Stimulated activated CD8-positive, alpha-beta memory T cell treated with anti-CD3 and anti-CD28 coated beads, Interleukin-12 subunit alpha, Interleukin-12 subunit beta, amount 100 ng/mL, for 24 hours (primary cell): ENCODE results near the gene CFAP77.

ENCODE experiments used
- DNase-seq: peaks from one replicate; pipeline ENCODE4 v3.0.0-alpha.2; 2020; ENCODE audit errors: extremely low read depth

Gene CFAP77

DNA sequence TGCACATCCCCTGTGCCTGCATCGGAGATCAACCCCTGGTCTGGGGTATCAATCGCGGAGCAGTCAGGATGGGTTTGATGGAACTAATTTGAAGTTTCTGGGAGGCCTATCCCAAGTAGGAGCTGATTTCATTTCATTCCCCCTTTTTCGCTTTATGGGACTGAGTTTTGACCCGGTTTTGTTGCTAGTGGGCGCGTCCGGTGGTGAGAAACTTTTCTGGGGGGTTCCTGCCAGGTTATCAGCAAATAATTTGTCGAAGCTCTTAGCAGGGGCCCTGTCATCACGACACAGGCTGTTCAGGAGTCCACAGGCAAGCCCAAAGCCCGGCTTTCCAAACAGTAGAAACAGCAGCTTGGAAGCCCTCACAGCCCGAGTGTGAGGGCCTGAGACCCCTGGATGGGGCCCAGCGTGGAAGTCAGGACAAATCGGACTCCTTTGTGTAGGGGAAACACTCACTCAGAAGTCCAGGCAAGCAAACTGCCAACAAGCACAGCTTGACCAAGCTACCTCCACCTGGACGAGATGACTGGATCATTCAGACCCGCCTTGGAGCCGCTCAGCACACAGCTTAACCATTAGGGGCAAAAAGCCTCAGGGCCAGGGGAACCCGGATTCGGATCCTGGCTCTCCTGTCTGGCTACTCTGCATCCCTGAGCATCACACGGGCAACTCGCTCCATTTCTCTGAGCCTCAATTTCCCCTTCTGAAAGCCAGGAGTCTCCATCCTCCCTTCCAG is 108.0 kb downstream of the CFAP77 start:
- no peak for DNase-seq

DNA sequence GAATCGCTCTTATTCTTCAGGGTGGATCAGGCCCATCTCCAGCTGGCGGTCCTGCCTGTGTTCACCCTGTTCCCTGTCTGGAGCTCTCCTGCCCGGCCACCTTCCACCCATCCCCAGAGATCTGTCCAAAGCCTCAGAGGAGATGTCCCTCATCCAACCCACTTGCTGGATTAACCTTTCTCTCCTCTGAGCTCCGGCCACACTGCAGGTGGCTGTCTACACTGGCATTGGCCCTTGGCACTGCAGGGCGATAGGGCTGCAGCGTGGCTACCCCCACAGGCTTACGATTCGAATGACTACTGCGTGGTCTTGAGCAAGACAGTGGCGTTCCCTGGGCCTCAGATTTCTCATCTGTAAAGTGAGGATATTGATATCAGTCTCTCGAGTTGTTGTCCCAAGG is 108.6 kb downstream of the CFAP77 start:
- no peak for DNase-seq

DNA sequence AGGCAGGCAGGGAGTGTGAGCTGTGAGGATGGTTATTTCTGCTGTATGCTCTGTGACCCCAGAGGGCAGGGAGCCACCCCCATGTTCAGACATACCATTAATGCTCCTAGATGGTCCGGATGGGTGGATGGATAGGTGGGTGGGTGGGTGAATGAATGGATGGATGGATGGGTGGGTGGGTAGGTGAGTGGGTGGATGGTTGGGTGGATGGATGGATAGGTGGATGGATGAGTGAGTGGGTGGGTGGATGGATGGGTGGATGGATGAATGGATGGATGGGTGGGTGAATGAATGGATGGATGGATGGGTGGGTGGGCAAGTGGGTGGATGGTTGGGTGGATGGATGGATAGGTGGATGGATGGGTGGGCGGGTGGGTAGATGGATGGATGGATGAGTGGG is 109.0 kb downstream of the CFAP77 start:
- no peak for DNase-seq

DNA sequence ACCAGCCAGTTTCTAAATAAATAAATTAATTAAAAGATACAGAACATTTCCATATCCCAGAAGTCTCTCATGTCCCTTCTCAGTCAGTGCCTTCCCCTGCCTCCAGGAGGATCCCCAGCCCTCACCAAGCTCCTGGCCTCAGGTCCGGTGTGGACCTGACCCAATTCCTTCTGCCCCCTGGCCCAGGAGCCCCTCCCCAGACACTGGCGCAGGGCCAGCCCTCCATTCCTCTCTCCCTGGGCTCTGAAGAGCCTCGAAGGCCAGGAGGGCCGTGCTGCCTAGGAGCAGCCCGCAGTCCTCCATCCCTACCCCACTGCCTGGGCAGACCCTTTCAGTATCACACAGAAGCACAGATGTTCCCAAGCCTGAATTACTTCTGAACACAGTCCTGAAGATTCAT is 110.6 kb downstream of the CFAP77 start:
- no peak for DNase-seq

DNA sequence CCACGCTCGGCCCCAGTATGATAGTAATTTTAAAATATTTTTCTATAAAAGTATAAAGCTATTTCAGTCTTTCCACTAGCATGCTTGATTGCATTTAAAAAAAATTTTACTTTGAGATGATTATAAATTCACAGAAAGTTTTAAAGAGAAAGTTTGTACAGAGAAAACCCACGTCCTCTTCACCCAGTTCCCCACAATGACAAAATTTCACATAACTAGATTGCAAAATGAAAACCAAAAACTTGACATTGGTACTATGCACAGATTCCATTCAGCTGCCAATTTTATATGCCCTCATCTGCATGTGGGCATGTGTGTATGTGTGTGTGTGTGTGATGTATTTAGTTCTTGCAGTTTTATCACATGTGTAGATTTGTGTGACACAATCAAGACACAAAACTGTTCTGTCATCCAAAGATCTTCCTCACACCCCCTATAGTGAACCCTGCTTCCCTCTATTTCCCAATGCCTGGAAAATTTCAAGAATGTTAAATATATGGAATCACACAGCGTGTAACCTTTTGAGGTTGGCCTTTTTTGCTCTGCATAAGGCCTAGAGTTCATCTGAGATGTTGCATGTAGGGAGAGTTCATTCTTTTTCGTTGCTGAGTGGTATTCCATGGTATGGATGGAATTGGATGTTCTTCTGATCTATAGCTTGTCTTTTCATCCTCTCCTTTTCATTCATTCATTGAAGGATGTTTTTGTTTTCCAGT is 115.5 kb downstream of the CFAP77 start:
- no peak for DNase-seq

DNA sequence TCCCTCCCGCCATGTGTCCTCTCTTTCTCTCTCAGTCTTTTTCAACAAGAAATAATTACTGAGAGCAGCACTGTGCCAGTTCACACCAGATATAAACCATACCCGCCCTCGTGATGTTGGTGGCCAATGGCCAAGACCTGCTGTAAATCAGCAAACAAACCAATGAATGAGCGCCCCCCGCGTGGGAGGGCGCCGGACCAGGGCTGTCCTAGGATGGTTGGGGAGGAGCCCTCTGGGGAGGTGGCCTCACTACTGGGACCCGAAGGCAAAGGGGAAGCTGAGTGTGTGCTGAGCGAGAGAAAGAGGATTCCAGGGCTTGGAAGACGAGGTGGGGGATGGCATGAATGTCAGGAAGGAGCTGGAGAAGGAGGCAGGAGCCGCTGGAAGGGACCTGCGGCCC is 121.2 kb downstream of the CFAP77 start:
- no peak for DNase-seq

DNA sequence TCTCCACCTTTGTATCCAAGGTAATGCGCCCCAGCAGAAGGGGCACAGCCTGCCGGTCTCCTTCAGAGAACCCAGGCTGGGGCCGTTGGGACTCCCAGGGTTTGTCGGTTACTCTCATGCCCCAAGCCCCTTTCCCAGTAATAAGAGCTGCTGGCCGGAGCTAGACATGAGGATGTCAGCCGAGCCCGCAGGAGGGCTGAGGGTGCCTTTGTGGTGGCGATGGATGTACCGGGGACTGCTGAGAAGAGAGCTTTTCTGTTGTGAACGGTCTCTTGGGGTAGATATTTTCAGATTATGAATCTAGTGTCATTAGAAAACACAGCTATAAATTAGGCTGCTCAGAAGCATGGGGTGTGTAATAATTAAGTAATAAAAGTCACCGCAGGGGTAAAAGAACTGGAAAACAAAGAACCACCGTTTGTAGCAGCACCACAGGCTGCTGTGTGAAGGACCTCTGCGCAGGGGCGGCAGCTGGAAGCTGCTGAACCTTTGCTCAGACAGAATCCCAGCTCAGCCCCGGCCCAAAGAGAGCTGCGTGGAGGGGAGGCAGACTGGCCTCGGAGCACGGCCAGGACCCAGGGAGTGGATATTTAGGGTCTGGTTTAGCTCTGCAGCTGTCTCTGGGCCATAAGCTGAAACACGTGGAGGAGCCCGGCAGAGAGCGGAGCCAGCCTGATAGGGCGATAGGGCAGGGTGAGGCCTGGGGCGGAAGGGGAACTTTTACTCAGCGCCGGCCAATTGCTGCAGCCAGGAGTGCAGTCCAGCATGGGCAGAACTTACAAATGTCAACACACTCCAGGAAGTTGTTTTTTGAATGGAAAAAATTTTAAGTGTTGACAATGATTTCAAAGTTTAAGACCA is 121.9 kb downstream of the CFAP77 start:
- no peak for DNase-seq

DNA sequence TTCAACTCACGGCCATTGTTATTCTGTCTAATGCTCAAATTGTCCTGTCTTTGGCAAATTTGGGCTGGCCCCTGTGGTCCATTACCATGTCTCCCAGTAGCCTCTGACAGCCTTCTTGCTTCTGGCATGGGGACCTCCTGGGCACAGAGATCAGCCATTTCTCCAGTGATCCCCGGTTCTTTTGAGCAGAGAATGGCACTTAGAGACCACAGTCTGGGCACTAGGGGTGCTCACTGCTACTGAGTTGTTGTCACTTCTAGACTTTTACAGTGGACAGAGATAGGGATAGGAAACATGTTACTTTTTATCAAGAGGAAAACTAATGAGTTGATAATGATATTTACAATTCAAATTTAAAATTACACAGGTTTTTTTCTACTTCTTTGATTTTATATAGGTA is 124.8 kb downstream of the CFAP77 start:
- DNase-seq, result no peak

DNA sequence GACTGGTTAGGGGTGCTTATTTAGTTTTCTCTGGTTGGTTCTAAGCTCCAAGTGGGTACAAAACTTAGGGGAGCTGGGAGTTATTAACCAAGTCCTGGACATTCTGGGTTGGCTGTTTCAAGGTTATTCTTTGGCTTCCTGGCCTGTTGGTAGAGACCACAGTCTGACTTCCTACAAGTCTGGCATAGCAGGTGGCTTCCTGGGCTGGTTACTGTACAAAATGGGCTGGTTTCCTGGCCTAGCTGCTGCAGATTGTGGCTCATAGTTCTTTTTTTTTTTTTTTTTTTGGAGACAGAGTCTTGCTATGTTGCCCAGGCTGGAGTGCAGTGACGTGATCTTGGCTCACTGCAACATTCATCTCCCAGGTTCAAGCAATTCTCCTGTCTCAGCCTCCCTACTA is 126.1 kb downstream of the CFAP77 start:
- DNase-seq, result no peak

DNA sequence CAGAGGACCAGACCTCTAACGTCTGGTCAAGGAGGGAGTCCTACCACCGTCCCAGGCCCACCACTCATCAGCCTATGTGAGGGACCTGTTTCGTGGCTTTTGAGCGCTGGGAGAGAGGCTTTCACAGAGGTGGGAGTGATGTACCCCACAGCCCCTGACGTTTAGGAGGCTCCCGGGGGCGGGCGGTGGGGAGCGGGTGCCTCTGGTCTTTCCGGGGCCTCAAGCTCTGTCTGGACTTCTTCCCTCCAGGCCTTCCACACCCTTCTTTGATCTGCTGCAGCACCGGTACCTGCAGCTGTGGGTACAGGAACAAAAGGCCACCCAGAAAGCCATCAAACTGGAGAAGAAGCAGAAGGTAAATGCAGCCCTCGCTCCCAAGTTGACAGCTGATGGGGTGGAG is 127.3 kb downstream of the CFAP77 start:
- DNase-seq, result no peak

DNA sequence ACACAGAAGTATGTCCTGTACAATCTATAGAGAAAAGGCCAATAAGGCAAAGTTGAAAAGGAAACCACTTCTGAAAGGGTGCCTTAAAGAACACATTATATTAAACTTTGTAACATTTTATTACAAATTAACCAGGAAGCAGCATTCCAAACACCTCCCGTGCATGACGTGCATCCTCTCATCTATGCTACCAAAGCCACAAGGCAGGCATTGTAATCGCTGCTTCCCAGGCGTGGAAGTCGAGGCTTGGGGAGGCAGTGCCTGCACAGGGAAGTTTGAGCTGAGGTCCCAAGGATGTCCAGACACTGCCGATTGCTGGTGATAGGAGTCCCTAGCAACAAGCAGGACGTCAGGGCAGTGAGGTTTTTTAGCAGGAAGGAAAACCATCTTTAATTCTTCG is 128.1 kb downstream of the CFAP77 start:
- no peak for DNase-seq

DNA sequence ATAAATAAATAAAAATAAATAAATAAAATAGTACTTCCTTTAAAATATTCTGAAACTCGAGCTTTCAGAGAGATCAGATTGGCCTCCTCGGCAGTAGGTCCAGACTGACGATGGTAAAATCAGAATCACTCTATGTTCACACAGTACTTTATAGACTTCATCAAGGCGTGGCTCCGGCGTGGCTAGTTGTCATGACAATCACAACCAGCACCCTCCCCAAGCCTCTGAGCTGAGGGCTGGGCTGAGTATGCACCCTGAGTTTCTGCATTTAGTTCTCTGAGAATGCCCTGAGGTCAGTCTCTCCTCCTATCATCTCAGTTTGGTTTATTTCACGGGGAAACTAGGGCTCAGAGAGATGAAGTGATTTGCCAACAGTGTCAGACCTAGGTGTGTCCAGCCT is 129.1 kb downstream of the CFAP77 start:
- DNase-seq, result no peak

DNA sequence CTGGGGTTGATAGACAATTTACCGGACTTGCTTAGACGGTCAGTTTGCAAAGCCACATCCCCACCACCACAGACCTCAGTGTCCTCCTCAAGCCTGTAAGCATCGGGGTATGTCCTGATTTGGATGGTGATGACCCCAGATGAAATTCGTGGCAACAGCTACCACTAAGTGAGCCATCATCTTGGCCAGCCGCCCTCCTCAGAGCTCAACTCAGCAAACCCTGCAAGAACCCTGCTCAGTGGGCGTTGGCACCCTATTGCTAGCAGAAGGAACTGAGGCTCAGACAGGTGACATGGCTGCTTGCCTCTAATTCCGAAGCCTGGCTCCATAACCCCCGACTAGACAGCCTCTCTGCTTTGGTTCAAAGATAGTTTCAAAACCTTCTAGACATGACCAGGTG is 131.0 kb downstream of the CFAP77 start:
- no peak for DNase-seq

DNA sequence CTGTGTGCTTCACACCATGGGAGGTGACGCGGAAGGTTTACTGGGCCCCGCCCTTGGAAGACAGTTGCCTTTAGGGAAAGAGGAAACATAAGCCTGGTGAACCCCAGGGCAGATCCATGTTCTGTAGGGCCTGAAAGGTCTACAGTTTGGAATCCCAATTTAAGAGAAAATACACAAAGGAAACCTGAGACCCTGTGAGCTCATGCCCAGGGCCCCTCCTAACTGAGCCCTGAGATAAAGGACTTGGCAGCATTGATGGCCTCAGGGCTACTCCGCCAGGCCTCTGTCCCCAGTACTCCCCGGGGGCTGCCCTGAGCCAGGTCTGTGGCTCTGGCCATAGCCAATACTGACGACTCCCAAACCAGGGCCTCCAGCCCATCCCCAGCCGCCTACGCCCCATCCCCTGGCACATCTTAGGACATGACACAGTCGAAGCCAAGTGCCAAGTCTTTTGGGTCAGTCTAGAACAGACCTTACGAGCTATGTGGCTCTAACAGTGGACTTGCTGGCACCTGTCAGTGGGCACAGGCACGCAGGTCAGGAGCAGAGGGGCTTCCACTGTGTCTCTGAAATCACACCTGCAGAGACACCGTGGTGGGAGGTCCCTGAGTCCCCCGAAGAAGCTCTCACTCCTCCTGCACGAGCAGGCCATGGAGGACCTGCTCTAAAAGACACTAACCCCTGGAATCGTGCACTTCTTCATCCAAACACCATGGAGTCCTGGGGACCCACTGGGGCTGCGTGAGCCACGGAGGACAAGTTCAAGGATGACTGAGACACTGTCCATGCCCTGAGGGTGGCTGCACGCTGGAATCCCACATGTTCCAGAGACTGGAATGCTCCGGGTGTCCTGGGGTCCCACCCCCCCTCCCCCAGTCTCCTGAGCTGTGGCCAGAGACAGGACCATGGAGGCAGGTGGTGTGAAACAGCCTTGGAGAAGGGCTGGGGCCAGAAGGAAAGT is 132.1 kb downstream of the CFAP77 start:
- no peak for DNase-seq

DNA sequence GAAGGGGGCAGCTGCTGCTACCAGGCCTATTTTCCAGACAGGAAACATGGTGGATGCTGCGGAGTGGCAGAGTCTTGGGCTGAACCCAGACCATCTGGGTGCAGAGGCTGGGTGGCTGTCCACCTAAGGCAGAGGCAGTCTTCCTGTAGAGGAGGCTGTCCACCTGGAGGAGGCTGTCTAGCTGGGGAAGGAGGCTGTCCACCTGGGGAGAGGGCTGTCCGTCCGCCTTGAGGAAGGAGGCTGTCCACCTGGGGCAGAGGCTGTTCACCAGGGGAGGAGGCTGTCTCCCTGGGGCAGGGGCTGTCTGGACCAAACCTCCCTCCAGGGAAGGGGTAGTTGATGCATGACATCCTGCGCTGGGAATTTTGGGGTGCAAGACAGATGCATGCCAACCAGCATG is 133.2 kb downstream of the CFAP77 start:
- no peak for DNase-seq

DNA sequence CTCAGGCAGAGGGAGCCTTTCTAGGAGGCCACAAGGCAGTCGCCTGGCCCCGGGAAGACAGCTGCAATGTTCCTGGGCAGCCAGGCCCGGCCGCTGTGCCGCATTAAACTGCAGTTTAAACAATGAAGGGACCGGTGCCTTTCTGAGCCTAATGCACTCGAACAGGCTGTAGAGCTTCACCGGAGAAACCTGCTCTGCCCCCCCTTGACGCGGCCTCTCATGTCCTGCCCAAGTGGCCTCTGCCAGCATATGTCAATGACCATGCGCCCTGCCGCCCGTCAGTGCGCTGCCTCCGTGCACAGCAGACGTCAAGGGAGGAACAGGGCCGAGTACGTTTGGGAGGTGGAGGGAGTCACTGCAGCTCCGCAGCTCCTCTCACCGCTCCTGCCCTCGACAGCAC is 133.9 kb downstream of the CFAP77 start:
- no peak for DNase-seq

DNA sequence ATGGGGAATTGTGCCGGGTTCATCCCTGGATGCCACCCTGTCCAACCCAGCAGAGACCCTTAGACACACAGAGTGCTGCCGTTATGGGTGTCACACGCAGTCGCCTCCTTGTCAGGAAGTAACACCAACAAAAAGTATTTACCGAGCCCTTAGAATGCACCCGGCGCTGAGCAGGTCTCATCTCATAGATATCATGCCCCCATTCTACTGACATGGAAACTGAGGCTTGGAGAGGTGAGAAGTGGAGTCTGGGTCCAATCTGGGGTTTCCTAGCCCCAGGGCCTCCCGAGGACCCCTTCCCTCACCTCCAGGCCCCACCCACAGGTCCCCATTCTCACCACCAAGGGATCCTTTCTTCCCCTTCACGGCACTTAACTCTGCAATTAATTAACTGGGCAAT is 135.6 kb downstream of the CFAP77 start:
- no peak for DNase-seq

DNA sequence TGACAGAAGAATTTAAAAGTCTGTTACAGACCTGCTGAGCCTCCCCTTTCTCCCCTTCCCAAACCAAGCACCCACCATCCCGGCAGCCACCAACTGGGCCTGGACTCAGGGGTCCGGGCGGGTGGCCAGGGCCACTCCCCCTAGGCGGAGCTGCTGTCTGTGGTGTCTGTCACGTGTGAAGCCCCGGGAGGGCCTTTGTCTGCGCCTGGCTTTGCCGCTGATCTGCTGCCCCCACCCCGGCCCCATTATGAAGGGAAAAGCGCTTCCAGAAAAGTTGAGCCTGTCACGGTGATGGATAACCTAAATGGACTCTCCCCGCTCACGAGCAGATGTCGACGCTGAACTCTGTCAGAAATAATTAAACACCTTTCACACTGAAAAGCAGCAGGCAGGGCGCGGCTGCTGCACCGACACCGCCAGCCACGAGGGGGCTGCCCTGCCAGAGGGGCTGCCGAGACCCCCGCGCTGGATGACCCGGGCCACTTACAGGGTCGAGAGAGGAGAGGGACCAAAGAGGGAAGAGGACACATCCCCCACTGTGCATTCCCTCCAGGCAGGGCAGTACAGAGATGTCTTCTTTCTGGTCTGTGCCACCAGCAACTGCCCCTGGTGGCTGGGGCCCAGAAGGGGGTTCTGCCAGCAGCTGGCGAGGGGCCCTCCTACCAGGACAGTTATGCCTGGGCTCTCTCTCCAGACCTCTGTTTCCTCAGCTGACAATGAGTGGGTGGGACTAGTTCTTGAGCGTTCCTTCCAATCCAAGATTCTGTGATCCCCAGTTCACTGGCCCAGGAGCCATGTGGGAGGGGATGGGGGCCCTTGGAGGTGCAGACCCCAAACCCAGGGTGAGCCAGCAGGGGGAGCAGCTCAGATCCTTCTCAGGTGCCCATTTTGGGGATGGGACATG is 136.4 kb downstream of the CFAP77 start:
- DNase-seq, result no peak

DNA sequence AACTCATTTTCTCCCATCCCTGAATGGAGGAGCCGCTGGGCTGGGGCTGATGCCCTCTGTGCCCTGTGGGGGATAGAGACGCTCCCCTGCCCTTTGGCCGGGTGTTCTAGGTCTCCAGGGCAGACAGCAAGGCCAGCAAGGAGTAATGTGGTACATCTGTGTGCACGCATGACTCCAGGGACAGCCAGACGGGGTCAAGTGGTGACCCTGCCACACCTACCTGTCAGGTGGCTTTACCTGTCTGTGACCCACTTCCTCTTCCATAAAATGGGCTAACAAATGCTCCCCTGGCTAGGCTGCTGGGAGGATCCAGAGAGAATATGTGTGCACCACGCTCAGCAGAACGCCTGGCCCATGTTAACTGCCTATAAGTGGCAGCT is 137.0 kb downstream of the CFAP77 start:
- no peak for DNase-seq

DNA sequence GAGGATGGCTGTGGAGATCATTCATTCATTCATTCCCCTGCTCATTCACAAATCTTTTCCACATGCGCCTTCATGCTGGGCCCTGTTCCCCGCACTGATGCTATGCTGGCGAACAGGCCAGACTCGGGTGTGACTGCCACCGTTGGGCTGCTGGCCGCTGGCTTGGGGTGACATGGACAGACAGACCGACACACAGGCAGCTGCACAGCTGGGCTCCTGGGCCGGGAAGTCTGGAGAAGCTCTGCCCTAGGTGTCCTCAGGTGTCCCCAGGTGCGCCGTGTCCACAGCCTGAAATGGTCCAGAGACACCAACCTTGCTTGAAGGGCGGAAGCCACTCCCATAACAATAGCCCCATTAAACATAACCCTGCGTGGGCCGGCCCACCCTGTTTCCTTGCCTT is 137.4 kb downstream of the CFAP77 start:
- DNase-seq, result no peak
